NT2/D1 (cell line): ENCODE results near the gene GIMAP8.

Experiments used
- DNase-seq: peaks from one replicate; pipeline ENCODE4 v3.0.0-alpha.2; 2011; ENCODE audit warnings: low read depth, low spot score
- H3K27me3 ChIP-seq: 2 replicates; pipeline ENCODE4 v1.6.0; 2011; ENCODE audit warnings: mild to moderate bottlenecking; ENCODE audit not compliant: insufficient read length, insufficient read depth
- H3K36me3 ChIP-seq: 2 replicates; pipeline ENCODE4 v1.6.1; 2011; ENCODE audit warnings: mild to moderate bottlenecking, low read length, mixed read lengths; ENCODE audit not compliant: insufficient read depth, insufficient read length
- H3K4me1 ChIP-seq: 2 replicates; pipeline ENCODE4 v1.5.1; 2011; ENCODE audit not compliant: insufficient read depth, insufficient read length
- H3K4me3 ChIP-seq: 2 replicates; pipeline ENCODE4 v1.5.1; 2011; ENCODE audit warnings: low read depth; ENCODE audit not compliant: insufficient read length
- H3K9ac ChIP-seq: 2 replicates; pipeline ENCODE4 v1.6.0; 2011; ENCODE audit warnings: low read depth; ENCODE audit not compliant: insufficient read length
- H3K9me3 ChIP-seq: 2 replicates; pipeline ENCODE4 v1.5.1; 2011; ENCODE audit warnings: mild to moderate bottlenecking, low read length; ENCODE audit not compliant: insufficient read depth
- SUZ12 ChIP-seq: IDR thresholded peaks from 2 replicates; pipeline ENCODE4 v1.6.1; 2011; ENCODE audit not compliant: insufficient read length, insufficient read depth; ENCODE audit errors: extremely low read depth
- YY1 ChIP-seq: IDR thresholded peaks from 2 replicates; pipeline ENCODE4 v1.6.1; 2011; ENCODE audit not compliant: insufficient read length, insufficient read depth
- ZNF274 ChIP-seq: IDR thresholded peaks from 2 replicates; pipeline ENCODE4 v1.6.1; 2011; ENCODE audit warnings: mild to moderate bottlenecking, low read depth, low read length

Gene GIMAP8

DNA sequence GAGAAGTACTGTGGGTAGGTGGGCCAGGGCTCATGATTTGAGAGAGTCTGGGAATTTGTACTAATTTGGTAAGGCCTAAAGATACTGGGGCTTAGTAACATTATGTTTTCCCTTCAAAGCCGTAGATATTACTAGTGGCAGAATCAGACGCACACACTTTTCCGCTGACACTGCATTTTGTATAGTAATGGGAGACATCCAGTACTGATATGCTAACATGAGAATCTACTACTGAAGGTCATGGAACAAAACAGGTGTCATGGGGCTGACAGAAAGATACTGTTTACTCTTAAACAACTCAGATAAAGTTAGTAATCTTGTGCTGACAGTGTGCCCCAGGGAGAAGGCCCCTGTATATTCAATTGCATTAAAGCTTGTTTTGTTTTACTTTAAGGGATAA, 53.2 kb downstream of the GIMAP8 start:
- no peak for DNase-seq
- no peaks in the 10 kb centered on the region for H3K36me3 ChIP-seq
- TF ChIP-seq ZNF274 (no peak), SUZ12 (no peak), YY1 (no peak)

DNA sequence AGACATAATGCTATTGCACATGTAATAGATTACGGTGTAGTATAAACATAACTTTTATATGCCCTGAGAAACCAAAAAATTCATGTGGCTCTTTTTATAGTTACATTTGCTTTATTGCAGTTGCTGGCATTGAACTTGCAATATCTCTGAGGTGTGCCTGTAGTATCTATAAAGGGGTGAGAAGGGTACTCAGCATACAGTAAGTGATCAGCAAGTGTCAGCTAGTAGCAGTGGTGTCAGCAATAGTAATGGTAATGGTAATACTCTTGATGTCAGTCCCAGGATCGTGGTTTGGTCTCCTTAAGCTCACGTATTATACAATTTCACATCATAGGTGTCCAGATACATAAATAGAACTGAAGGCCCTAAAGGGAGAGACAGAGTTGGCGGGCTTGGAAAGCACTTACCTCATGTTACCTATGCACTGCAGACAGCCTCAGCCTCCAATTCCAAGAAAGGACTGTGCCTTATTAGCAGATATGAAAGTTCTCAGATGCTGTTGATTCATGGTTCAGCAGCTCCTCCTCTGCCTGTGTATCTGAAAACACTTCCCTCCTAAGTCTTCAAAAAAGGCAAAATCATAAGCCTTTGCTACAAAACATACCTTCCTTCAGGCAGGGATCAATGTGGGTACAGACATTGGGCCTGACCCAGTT, 57.6 kb downstream of the GIMAP8 start:
- H3K9me3 ChIP-seq = no peaks in the 10 kb centered on the region
- TF ChIP-seq YY1 = no peak
- no peak for TF ChIP-seq ZNF274
- no peak for TF ChIP-seq SUZ12
- no peak overlapping the region for H3K9ac ChIP-seq
- DNase-seq = no peak
- H3K36me3 ChIP-seq = no peaks in the 10 kb centered on the region
- no peaks in the 10 kb centered on the region for H3K27me3 ChIP-seq
- no peaks in the 10 kb centered on the region for H3K4me1 ChIP-seq
- H3K4me3 ChIP-seq = no peak overlapping the region

More for the DNA sequence above, 53.2 kb downstream of the GIMAP8 start:
- Histone ChIP-seq H3K4me3 (no peak overlapping the region), H3K4me1 (no peaks in the 10 kb centered on the region), H3K9ac (no peak overlapping the region), H3K27me3 (no peaks in the 10 kb centered on the region), H3K9me3 (no peaks in the 10 kb centered on the region)

DNA sequence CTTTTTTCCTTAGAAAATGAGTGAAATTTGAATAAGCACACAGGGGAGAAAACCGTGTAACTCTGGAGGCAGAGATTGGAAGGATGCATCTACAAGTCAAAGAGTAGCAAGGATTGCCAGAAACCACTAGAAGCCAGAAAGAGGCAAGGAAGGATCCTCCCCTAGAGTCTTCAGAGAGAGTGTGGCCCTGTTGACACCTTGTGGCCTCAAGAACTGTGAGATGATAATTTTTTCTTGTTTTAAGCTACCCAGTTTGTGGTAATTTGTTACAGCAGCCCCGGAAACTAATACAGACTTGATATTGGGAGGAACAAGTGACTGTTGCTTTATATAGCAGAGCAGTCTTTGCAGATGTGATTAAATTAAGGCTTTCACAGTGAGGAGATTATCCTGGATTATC, 60.6 kb downstream of the GIMAP8 start:
- Histone ChIP-seq H3K9ac (no peak overlapping the region), H3K27me3 (no peaks in the 10 kb centered on the region), H3K9me3 (no peaks in the 10 kb centered on the region), H3K4me3 (no peak overlapping the region), H3K4me1 (no peaks in the 10 kb centered on the region), H3K36me3 (no peaks in the 10 kb centered on the region)
- no peak for TF ChIP-seq SUZ12
- no peak for TF ChIP-seq ZNF274
- TF ChIP-seq YY1 = no peak
- no peak for DNase-seq

DNA sequence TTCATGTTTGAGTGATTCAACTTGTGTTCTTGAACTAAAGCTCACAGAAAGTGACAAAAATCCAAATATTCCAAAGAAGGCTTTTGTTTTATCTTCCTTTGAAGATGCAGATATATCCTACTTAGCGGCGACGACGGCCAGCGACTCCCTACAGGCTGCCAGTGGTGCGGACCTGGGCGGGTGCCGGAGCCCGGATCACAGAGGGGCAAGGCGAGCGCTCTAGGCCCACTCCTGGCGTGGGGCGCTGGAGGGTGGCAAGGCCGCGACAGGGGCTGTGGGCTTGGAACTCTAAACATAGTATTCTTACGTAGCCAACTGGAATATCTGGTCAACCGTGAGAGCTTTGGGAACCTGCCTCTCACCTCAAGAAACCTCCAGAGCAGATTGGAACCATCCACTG, 63.3 kb downstream of the GIMAP8 start:
- DNase-seq = no peak
- H3K27me3 ChIP-seq = no peaks in the 10 kb centered on the region
- no peaks in the 10 kb centered on the region for H3K36me3 ChIP-seq
- H3K9ac ChIP-seq = no peak overlapping the region
- H3K4me1 ChIP-seq = no peaks in the 10 kb centered on the region
- H3K9me3 ChIP-seq = no peaks in the 10 kb centered on the region
- TF ChIP-seq YY1 (no peak), SUZ12 (no peak), ZNF274 (no peak)
- H3K4me3 ChIP-seq = no peak overlapping the region

DNA sequence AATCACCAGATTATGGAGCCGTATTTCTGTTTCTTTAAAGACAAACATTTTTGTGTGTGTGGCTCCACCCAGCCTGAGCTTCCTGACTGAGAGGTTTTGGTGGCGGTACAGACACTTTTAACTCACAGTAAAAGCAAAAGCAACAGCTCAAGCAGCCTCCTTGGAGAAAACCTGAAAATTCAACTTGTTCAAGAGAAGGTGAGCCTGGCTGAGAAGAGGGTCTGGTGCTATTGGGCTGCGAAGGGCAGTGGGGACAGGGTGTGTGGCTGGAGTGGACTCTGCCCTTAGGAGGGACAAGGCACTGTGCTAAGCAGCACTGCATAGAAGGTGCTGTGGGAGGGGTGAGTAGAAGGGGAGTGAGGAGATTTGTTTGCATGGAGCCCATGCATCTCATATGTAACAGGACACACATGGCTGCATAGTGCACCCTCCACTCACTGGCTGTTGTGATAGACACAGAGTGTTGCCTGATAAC, 64.4 kb downstream of the GIMAP8 start, which contains the start of gene GIMAP7:
Gene GIMAP7 (plus strand): TSS at position 125 of the 475 bp plus-strand sequence. CDS start 5,103 bp downstream, outside the sequence.
- H3K36me3 ChIP-seq = no peaks in the 10 kb centered on the region
- no peaks in the 10 kb centered on the region for H3K4me1 ChIP-seq
- no peak for DNase-seq
- H3K9me3 ChIP-seq = no peaks in the 10 kb centered on the region
- no peak within 1 kb of the TSS for H3K9ac ChIP-seq
- TF ChIP-seq YY1 = no peak
- TF ChIP-seq SUZ12 = no peak
- no peak for TF ChIP-seq ZNF274
- H3K4me3 ChIP-seq = no peak within 1 kb of the TSS
- no peaks in the 10 kb centered on the region for H3K27me3 ChIP-seq

DNA sequence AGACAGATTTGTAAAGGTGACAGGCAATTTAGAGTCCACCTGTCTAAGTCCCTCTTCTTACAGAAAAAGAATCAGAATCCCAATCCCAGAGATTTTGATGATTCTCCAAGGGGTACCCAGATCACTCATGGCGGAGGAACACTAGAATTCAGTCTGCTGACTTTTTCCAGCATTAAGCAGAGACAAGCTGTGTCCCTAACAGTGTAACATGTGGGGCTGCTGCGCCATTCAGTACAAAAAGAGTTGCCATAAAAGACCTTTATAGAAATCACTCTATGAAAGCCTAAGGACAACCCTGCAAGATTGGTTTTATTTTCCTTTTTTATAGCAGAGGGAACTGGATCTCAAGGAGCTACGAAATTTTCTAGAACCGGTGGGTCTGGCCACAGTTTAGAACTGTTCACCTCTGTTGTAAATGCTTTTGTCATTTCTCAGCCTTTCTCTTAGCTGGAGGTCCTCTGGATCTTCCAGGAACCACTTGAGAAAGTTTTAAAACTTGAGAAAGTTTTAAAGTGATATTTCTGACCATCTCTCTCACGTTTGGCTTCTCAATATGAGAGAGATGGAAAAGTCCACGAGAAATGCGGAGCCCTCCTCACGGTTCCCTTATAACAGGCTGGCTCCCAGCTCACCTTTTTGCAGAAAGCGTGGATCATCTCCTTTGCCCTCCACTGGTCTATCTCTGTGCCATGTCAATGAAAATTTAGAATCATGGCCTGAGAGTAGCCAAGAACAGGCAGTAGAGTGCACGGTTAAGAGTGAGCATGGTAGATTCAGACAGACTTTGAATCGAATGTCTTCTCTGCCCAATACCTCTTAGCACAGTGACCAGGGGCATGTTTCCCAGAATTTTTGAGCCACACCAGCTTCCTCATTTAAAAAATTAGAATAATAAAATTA, 65.1 kb downstream of the GIMAP8 start:
- Histone ChIP-seq H3K9me3 (no peaks in the 10 kb centered on the region), H3K36me3 (no peaks in the 10 kb centered on the region), H3K4me1 (no peaks in the 10 kb centered on the region), H3K9ac (no peak overlapping the region), H3K4me3 (no peak overlapping the region), H3K27me3 (no peaks in the 10 kb centered on the region)
- TF ChIP-seq SUZ12 (no peak), ZNF274 (no peak), YY1 (no peak)
- no peak for DNase-seq
